Smooth muscle cell (in vitro differentiated cells): Measurements from ENCODE around the gene SFMBT2. TPM values are rescaled to one million over a fixed set of nuclear protein-coding genes. Genes with fewer than 3 reads are reported as not detected.
A peak's percentile ranks its signal among the peaks of the same experiment; 100 is the strongest.

Experiments
- DNase-seq: peaks from one replicate; lab custom pipeline; 2025; ENCODE audit not compliant: unreplicated experiment; lab: John Stamatoyannopoulos, UW
- H2AFZ ChIP-seq: fragments of 200-600 bp; sonication (generic); 2 replicates; pipeline ENCODE4 v1.6.0; 2016; ENCODE audit warnings: antibody characterized with exemption, low read depth, mild to moderate bottlenecking
- H3F3A ChIP-seq: fragments of 200-600 bp; sonication (generic); 2 replicates; pipeline ENCODE4 v1.6.0; 2017; ENCODE audit warnings: antibody characterized with exemption, low read depth
- H3K27ac ChIP-seq: fragments of 200-600 bp; sonication (generic); 2 replicates; pipeline ENCODE4 v1.5.1; 2016; ENCODE audit warnings: low read depth, mild to moderate bottlenecking
- H3K27me3 ChIP-seq: fragments of 200-600 bp; sonication (generic); 2 replicates; pipeline ENCODE4 v1.6.1; 2016; ENCODE audit warnings: low read depth, mild to moderate bottlenecking
- H3K36me3 ChIP-seq: fragments of 200-600 bp; sonication (generic); 2 replicates; pipeline ENCODE4 v1.5.1; 2016; ENCODE audit warnings: low read depth
- H3K4me1 ChIP-seq: fragments of 200-600 bp; sonication (generic); 2 replicates; pipeline ENCODE4 v1.5.1; 2016; ENCODE audit warnings: low read depth
- H3K4me2 ChIP-seq: fragments of 200-600 bp; sonication (generic); 2 replicates; pipeline ENCODE4 v1.6.0; 2016; ENCODE audit warnings: mild to moderate bottlenecking
- H3K4me3 ChIP-seq: fragments of 200-600 bp; sonication (generic); 2 replicates; pipeline ENCODE4 v1.5.1; 2016; ENCODE audit warnings: mild to moderate bottlenecking
- H3K79me2 ChIP-seq: fragments of 200-600 bp; sonication (generic); 2 replicates; pipeline ENCODE4 v1.6.0; 2016; ENCODE audit warnings: low read depth, mild to moderate bottlenecking
- H3K9ac ChIP-seq: fragments of 200-600 bp; sonication (generic); 2 replicates; pipeline ENCODE4 v1.6.0; 2016; ENCODE audit warnings: low read depth
- H3K9me3 ChIP-seq: fragments of 200-600 bp; sonication (generic); replicated peaks from 2 replicates; pipeline ENCODE4 v1.5.1; 2016; ENCODE audit warnings: low read depth
- H4K20me1 ChIP-seq: fragments of 200-600 bp; sonication (generic); 2 replicates; pipeline ENCODE4 v1.6.0; 2016; ENCODE audit warnings: low read depth
- WGBS: methylation state at CpG from one replicate; pipeline ENCODE4 v1.1.7; 2016; ENCODE audit warnings: low lambda C conversion rate; 5-methylcytosine and 5-hydroxymethylcytosine counted together
- polyA plus RNA-seq: library from polyadenylated mRNA; unstranded; fragments of >200 nt; fragmentation: Nextera tagmentation; extraction: Ambion mirVana; gene quantifications from 2 replicates; pipeline ENCODE4 v1.2.1, GENCODE V29; 2016
- total RNA-seq: library from RNA; depleted of rRNA; stranded (reverse); fragments of >200 nt; gene quantifications from 2 replicates; pipeline ENCODE4 v1.2.3, GENCODE V29; 2014
- TF ChIP-seq, protein P1 (sequence below): fragments of 200-600 bp; sonication (generic); IDR thresholded peaks from 2 replicates; pipeline ENCODE4 v1.5.1; 2017; ENCODE audit warnings: borderline replicate concordance, mild to moderate bottlenecking, antibody characterized with exemption; ENCODE audit not compliant: insufficient read depth, poor library complexity, severe bottlenecking

Gene SFMBT2
- total RNA-seq (1.4 and 2.5 TPM in 2 replicates), polyA plus RNA-seq (0.60 and 0.90 TPM in 2 replicates)

DNA sequence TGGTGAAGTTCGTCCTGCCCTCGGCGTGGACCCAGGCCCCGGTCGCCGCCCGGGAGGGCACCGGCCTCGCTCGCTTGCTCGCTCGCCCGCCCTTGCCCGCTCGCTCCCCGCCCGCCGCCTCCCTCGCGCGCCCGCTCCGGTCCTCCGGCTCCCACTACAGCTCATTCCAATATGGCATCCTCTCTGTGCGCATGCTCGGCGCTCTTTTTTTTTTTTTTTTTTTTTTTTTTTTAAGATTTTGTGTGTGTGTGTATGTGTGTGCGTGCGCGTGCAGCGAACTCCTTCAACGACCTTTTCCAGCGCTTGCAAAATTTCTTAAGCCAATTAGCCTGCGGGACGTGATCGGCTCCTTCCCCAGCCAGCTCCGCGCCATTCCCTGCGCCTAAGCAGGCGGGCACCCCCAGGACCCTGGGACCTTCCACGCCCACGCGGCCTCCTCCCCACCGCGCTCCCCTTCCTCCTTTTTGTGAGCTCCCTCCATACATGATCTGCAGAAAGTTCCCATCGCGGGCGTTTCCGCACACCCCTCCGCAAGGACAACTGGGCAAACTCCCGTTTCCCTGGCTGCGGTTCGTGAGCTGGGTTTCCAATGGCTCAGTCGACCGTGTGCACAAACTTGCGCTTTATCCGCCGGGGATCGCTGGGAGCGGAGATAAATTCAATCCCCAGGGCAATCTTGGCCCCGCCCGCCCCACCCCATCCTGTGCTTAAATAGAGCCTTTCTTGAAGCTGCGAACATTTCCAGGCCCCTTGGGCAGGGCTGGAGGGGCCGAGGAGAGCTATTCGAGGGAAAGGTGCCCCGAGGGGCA, at the start of gene SFMBT2:
Gene SFMBT2 (minus strand): TSS at position 173 of the 809 bp plus-strand sequence. CDS start 29,136 bp downstream, outside the sequence.
- no peaks in the 10 kb centered on the region for H4K20me1 ChIP-seq
- peak within 1 kb of the TSS; percentile 89 for H3K4me3 ChIP-seq
- peak; percentile 22 for DNase-seq
- no peaks in the 10 kb centered on the region for H3K79me2 ChIP-seq
- H3F3A ChIP-seq = no peaks in the 10 kb centered on the region
- under 1% methylated on average over 45 of the region's 66 CpGs for WGBS
- peak within 1 kb of the TSS; percentile 75 for H2AFZ ChIP-seq
- no peaks in the 10 kb centered on the region for H3K36me3 ChIP-seq
- H3K9ac ChIP-seq = no peak within 1 kb of the TSS
- no peaks in the 10 kb centered on the region for H3K9me3 ChIP-seq
- H3K4me1 ChIP-seq = peaks cover 6% of the 10 kb centered on the region
- H3K4me2 ChIP-seq = peak within 1 kb of the TSS; percentile 88
- H3K27ac ChIP-seq = no peak within 1 kb of the TSS
- peaks cover 63% of the 10 kb centered on the region for H3K27me3 ChIP-seq
- TF ChIP-seq, protein P1, sequence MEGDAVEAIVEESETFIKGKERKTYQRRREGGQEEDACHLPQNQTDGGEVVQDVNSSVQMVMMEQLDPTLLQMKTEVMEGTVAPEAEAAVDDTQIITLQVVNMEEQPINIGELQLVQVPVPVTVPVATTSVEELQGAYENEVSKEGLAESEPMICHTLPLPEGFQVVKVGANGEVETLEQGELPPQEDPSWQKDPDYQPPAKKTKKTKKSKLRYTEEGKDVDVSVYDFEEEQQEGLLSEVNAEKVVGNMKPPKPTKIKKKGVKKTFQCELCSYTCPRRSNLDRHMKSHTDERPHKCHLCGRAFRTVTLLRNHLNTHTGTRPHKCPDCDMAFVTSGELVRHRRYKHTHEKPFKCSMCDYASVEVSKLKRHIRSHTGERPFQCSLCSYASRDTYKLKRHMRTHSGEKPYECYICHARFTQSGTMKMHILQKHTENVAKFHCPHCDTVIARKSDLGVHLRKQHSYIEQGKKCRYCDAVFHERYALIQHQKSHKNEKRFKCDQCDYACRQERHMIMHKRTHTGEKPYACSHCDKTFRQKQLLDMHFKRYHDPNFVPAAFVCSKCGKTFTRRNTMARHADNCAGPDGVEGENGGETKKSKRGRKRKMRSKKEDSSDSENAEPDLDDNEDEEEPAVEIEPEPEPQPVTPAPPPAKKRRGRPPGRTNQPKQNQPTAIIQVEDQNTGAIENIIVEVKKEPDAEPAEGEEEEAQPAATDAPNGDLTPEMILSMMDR = no peak

DNA sequence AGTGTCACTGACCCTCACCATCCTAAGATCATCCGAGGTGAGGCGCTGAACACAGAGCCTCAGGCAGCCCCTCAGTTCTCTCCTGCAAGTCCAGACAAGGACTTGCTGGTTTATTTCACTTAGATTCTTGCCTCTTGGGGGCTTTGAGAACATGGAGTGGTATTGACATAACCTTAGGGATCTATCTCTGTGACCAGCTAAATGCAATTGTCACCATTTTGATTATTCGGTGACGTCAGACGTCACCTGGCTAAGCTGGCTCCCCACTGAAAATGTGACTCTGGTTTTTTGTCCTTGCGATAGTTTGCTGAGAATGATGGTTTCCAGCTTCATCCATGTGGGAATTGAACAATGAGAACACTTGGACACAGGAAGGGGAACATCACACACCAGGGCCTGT, 49.2 kb upstream of the SFMBT2 start:
- no peak overlapping the region for H3K9ac ChIP-seq
- no peak overlapping the region for H2AFZ ChIP-seq
- no peak overlapping the region for H3K4me2 ChIP-seq
- peaks cover 2% of the 10 kb centered on the region for H3K4me1 ChIP-seq
- H3K27me3 ChIP-seq = no peaks in the 10 kb centered on the region
- DNase-seq = no peak
- TF ChIP-seq, protein P1 = no peak
- H4K20me1 ChIP-seq = no peaks in the 10 kb centered on the region
- no peak overlapping the region for H3K4me3 ChIP-seq
- H3K79me2 ChIP-seq = no peaks in the 10 kb centered on the region
- no peaks in the 10 kb centered on the region for H3K36me3 ChIP-seq
- H3K9me3 ChIP-seq = no peaks in the 10 kb centered on the region
- no peaks in the 10 kb centered on the region for H3F3A ChIP-seq
- H3K27ac ChIP-seq = no peak overlapping the region
- over 99% methylated on average over 6 of the region's 6 CpGs for WGBS

DNA sequence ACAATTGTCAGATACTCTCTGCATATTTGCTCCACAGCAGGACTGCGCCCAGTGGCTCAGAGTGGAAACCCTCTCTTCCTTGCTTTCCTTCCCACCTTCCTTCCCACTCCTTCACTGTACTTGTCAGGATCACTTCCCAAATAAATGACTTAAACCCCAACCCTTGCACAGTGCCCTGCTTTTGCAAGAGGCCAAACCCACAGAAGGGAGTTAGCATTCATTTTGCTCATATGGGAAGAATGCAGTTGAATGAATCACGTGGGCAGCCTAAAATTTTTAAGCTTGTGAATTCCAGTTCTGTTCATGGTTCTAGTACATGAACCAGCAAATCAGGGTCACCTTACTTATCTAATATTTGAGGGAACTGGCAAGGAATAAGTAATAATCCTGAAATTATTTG, 47.7 kb upstream of the SFMBT2 start:
- H3K27ac ChIP-seq = peak overlapping the region; percentile 76
- H3K36me3 ChIP-seq = no peaks in the 10 kb centered on the region
- H3K9me3 ChIP-seq = no peaks in the 10 kb centered on the region
- no peaks in the 10 kb centered on the region for H3K27me3 ChIP-seq
- H3K4me2 ChIP-seq = peak overlapping the region; percentile 22
- H3F3A ChIP-seq = no peaks in the 10 kb centered on the region
- TF ChIP-seq, protein P1 = no peak
- no peak for DNase-seq
- no peaks in the 10 kb centered on the region for H3K79me2 ChIP-seq
- H3K9ac ChIP-seq = no peak overlapping the region
- WGBS = 38% methylated on average over 2 of the region's 2 CpGs
- H3K4me1 ChIP-seq = peaks cover 2% of the 10 kb centered on the region
- no peak overlapping the region for H3K4me3 ChIP-seq
- no peak overlapping the region for H2AFZ ChIP-seq
- H4K20me1 ChIP-seq = no peaks in the 10 kb centered on the region
